HuH-7.5 (cell line): Measurements from ENCODE around the gene ADIPOQ.
"Not testable (repeated sequence)": the region's sequence is repeated elsewhere in the genome, so short reads cannot be mapped to it uniquely, and the experiment has no call there.

ENCODE experiments used
- DNase-seq: peaks from one replicate; pipeline ENCODE4 v3.0.0; 2011; ENCODE audit warnings: low spot score

ADIPOQ gene

GRCh38 chr3:186842426-186843038 is at the start of gene ADIPOQ:
Gene ADIPOQ, plus strand, starts transcription at chr3:186842710. Its CDS starts 10,349 bp downstream, at chr3:186853059.
- DNase-seq = no peak

GRCh38 chr3:186798239-186798874 is 44.2 kb upstream of the ADIPOQ start:
- no peak for DNase-seq

- DNase-seq = no peak
These were observed 42.2 kb upstream of the ADIPOQ start for GRCh38 chr3:186800285-186800684.

- no peak for DNase-seq
These were observed 39.8 kb upstream of the ADIPOQ start for GRCh38 chr3:186802701-186803100.

GRCh38 chr3:186803447-186803846 is 39.1 kb upstream of the ADIPOQ start:
- DNase-seq = not testable (repeated sequence)

- DNase-seq = peak; percentile 55
These were observed 36.1 kb upstream of the ADIPOQ start, which contains the start of gene RFC4 for GRCh38 chr3:186806089-186807055. Gene RFC4, minus strand, starts transcription at chr3:186806482. Its CDS starts 1,769 bp downstream, at chr3:186804713.

- no peak for DNase-seq
These were observed 35.3 kb upstream of the ADIPOQ start for GRCh38 chr3:186807231-186807630.

- no peak for DNase-seq
These were observed 32.0 kb upstream of the ADIPOQ start for GRCh38 chr3:186810336-186810996.

GRCh38 chr3:186811313-186811712 is 31.2 kb upstream of the ADIPOQ start:
- DNase-seq = not testable (repeated sequence)

- no peak for DNase-seq
These were observed 28.4 kb upstream of the ADIPOQ start for GRCh38 chr3:186814100-186814499.

GRCh38 chr3:186815435-186815834 is 27.1 kb upstream of the ADIPOQ start:
- DNase-seq = no peak

GRCh38 chr3:186818516-186818915 is 24.0 kb upstream of the ADIPOQ start:
- DNase-seq = no peak

GRCh38 chr3:186818956-186819355 is 23.6 kb upstream of the ADIPOQ start:
- no peak for DNase-seq

GRCh38 chr3:186821429-186822387 is 20.8 kb upstream of the ADIPOQ start:
- no peak for DNase-seq

GRCh38 chr3:186822388-186822759 is 20.1 kb upstream of the ADIPOQ start:
- DNase-seq = not testable (repeated sequence)

GRCh38 chr3:186823386-186823785 is 19.1 kb upstream of the ADIPOQ start:
- no peak for DNase-seq

- DNase-seq = no peak
These were observed 17.9 kb upstream of the ADIPOQ start for GRCh38 chr3:186824430-186825139.

GRCh38 chr3:186825294-186825821 is 17.2 kb upstream of the ADIPOQ start:
- DNase-seq = no peak

GRCh38 chr3:186825872-186826409 is 16.6 kb upstream of the ADIPOQ start:
- no peak for DNase-seq
